Measurements from ENCODE around the gene SPDYE4.

GRCh38 chr17:8736796-8737195 is 21.6 kb downstream of the SPDYE4 start:
- no peak for TF ChIP-seq CTCF (IDR thresholded peaks at IDR 0.05)
- TF ChIP-seq EZH2 (IDR thresholded peaks at IDR 0.05; ENCODE audit: borderline replicate concordance, insufficient read depth, low read depth, low read length, poor library complexity, severe bottlenecking): no peak
